Prostate gland (tissue), 2 donors: Measurements from ENCODE around the gene CDH8. TPM values are rescaled to one million over a fixed set of nuclear protein-coding genes. Genes with fewer than 3 reads are reported as not detected.

Source experiments
- DNase-seq: peaks from one replicate; pipeline ENCODE4 v3.0.0-alpha.2; 2019; ENCODE audit warnings: low spot score
- H3K27ac ChIP-seq, 2 donors: fragments of 200-600 bp; sonication (generic); 2 replicates each; pipeline ENCODE4 v1.5.1; 2017 to 2019
- H3K27me3 ChIP-seq: fragments of 200-600 bp; sonication (generic); replicated peaks from 2 replicates; pipeline ENCODE4 v1.5.1; 2019; ENCODE audit not compliant: insufficient read depth
- H3K36me3 ChIP-seq, 2 donors: fragments of 200-600 bp; sonication (generic); 1 replicate in 1 of 2; 2 replicates in 1 of 2; pipeline versions ENCODE4 v1.5.1 to v1.8.1; 2017 to 2019
- H3K4me1 ChIP-seq: fragments of 200-600 bp; sonication (generic); replicated peaks from 2 replicates; pipeline ENCODE4 v1.5.1; 2019
- H3K4me3 ChIP-seq, 2 donors: fragments of 200-600 bp; sonication (generic); 2 replicates each; pipeline ENCODE4 v1.5.1; 2017 to 2019
- H3K9me3 ChIP-seq: fragments of 200-600 bp; sonication (generic); 2 replicates; pipeline ENCODE4 v1.5.1; 2017
- POLR2A ChIP-seq: fragments of 450-650 bp; IDR thresholded peaks from one replicate; pipeline ENCODE4 v1.6.1; 2016; ENCODE audit warnings: antibody characterized with exemption, mild to moderate bottlenecking
- POLR2AphosphoS5 ChIP-seq: sonication (generic); formaldehyde crosslinking; IDR thresholded peaks from one replicate; pipeline ENCODE4 v1.6.1; 2017; ENCODE audit warnings: antibody characterized with exemption
- WGBS: methylation state at CpG from one replicate; pipeline ENCODE4 v1.1.5; 2018; 5-methylcytosine and 5-hydroxymethylcytosine counted together
- intact Hi-C: fragments of 100-400 bp; cut with DNase I; formaldehyde crosslinking; loops from one replicate; pipeline ENCODE4 v1.14.2; 2022
- total RNA-seq, 2 donors: library from RNA; depleted of rRNA; stranded (reverse); fragments of >200 nt; gene quantifications; one replicate each; pipeline ENCODE4 v1.1.0, GENCODE V29; 2016
- TF ChIP-seq, protein P1 (sequence below), 4 experiments: fragments of 200-600 bp in 2 of 4; fragments of 450-650 bp in 2 of 4; sonication (generic) in 2 of 4; IDR thresholded peaks; 1 replicate in 3 of 4; 2 replicates in 1 of 4; pipeline ENCODE4 v1.5.1; 2016 to 2019; ENCODE audit warnings: antibody characterized with exemption in 4 of 4, mild to moderate bottlenecking in 2 of 4, moderate library complexity in 2 of 4

CDH8 gene
- total RNA-seq, 2 donors from 2014 or later: 1.0 to 3.1 TPM

DNA sequence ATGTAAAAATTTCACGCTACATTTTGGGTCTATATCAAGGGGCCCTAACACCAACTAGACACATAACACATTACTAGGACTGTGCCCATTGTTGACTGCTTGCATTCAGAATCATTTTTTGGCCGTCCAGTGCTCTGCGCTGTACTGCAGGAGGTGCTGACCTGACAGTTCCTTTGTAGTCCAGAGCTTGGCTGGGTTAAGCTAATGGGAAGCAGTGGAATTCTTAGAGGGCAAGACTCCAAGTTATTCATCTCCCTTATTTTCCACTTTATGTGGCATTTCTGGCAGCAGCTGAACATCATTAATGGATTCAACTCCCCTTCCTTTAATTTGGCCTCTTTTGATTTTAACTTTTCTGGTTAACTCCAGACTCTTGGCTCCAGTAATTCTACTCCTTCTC, 351.7 kb downstream of the CDH8 start:
- no peaks in the 10 kb centered on the region for H3K27me3 ChIP-seq
- DNase-seq: no peak
- intact Hi-C loops: no loop called here
- WGBS: 26% methylated on average over 3 of the region's 3 CpGs
- no peaks in the 10 kb centered on the region for H3K36me3 ChIP-seq
- H3K4me1 ChIP-seq: no peaks in the 10 kb centered on the region
- TF ChIP-seq, protein P1, sequence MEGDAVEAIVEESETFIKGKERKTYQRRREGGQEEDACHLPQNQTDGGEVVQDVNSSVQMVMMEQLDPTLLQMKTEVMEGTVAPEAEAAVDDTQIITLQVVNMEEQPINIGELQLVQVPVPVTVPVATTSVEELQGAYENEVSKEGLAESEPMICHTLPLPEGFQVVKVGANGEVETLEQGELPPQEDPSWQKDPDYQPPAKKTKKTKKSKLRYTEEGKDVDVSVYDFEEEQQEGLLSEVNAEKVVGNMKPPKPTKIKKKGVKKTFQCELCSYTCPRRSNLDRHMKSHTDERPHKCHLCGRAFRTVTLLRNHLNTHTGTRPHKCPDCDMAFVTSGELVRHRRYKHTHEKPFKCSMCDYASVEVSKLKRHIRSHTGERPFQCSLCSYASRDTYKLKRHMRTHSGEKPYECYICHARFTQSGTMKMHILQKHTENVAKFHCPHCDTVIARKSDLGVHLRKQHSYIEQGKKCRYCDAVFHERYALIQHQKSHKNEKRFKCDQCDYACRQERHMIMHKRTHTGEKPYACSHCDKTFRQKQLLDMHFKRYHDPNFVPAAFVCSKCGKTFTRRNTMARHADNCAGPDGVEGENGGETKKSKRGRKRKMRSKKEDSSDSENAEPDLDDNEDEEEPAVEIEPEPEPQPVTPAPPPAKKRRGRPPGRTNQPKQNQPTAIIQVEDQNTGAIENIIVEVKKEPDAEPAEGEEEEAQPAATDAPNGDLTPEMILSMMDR (IDR thresholded peaks at IDR 0.05): no peak
- TF ChIP-seq POLR2A (no peak), POLR2AphosphoS5 (no peak)
- H3K4me3 ChIP-seq: no peak overlapping the region
- H3K27ac ChIP-seq: no peak overlapping the region
- no peaks in the 10 kb centered on the region for H3K9me3 ChIP-seq

DNA sequence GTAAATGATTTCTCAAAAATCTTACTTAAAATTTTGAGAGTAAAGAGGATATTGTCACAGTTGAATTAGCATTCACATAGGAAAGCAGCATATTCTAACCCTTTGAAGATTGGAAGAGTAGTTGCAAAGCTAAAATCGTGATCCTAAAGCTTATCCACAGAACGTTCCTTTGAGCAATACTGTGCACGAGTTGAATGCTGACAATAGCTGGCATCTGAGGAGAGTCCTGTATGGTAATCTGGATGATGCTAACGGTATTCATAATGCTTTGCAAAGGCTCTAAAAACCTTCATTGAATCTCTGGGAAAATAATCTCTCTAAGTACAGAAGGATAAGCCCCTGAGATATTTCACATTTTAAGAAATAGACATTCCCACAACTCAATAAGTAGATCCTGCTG, 354.6 kb downstream of the CDH8 start:
- H3K9me3 ChIP-seq: no peaks in the 10 kb centered on the region
- DNase-seq: no peak
- H3K4me1 ChIP-seq: no peaks in the 10 kb centered on the region
- no peak overlapping the region for H3K27ac ChIP-seq
- H3K36me3 ChIP-seq: no peaks in the 10 kb centered on the region
- intact Hi-C loops: no loop called here
- H3K27me3 ChIP-seq: no peaks in the 10 kb centered on the region
- H3K4me3 ChIP-seq: no peak overlapping the region
- WGBS: 82% methylated on average over 4 of the region's 4 CpGs
- TF ChIP-seq, protein P1 (IDR thresholded peaks at IDR 0.05): no peak
- TF ChIP-seq POLR2AphosphoS5: no peak
- no peak for TF ChIP-seq POLR2A

DNA sequence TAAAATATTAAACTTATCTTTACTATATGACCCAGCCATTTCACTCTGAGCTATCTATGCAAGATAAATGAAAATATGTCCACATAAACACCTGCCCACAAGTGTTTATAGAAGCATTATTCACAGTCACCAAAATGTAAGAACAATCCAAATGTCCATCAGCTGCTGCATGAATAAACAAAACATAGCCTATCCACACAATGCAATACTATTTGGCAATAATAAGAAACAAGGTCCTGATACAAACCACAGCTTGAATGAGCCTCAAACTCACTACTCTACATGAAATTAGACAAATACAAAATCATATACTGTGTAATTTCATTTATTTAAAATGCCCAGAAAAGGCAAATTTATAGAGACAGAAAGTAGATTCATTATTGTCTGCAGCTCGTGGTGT, 355.1 kb downstream of the CDH8 start:
- Histone ChIP-seq H3K27me3 (no peaks in the 10 kb centered on the region), H3K4me3 (no peak overlapping the region), H3K36me3 (no peaks in the 10 kb centered on the region), H3K4me1 (no peaks in the 10 kb centered on the region), H3K27ac (no peak overlapping the region), H3K9me3 (no peaks in the 10 kb centered on the region)
- intact Hi-C loops: no loop called here
- DNase-seq: no peak
- no peak for TF ChIP-seq POLR2A
- TF ChIP-seq, protein P1 (IDR thresholded peaks at IDR 0.05): no peak
- no peak for TF ChIP-seq POLR2AphosphoS5
- 71% methylated on average over 1 of the region's 1 CpG for WGBS

DNA sequence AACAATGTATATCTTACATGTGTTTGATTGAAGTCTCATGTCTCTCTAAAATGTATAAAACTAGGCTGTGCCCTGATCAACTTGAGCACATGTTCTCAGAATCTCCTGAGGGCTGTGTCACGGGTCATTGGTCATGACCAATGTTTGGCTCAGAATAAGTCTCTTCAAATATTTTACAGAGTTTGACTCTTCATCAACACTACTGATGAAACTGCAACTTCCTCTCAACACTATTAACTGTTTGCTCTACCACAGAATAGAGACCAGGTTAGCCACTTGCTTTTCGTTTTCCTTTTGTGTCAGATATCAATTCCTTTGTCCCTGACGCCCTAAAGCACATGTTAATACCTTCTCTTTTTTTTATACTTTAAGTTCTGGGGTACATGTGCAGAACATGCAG, 358.1 kb downstream of the CDH8 start:
- Histone ChIP-seq H3K4me3 (no peak overlapping the region), H3K27ac (no peak overlapping the region), H3K4me1 (no peaks in the 10 kb centered on the region), H3K9me3 (no peaks in the 10 kb centered on the region), H3K27me3 (no peaks in the 10 kb centered on the region), H3K36me3 (no peaks in the 10 kb centered on the region)
- WGBS: 86% methylated on average over 3 of the region's 3 CpGs
- intact Hi-C loops: no loop called here
- no peak for DNase-seq
- TF ChIP-seq, protein P1 (IDR thresholded peaks at IDR 0.05): no peak
- TF ChIP-seq POLR2A: no peak
- TF ChIP-seq POLR2AphosphoS5: no peak

DNA sequence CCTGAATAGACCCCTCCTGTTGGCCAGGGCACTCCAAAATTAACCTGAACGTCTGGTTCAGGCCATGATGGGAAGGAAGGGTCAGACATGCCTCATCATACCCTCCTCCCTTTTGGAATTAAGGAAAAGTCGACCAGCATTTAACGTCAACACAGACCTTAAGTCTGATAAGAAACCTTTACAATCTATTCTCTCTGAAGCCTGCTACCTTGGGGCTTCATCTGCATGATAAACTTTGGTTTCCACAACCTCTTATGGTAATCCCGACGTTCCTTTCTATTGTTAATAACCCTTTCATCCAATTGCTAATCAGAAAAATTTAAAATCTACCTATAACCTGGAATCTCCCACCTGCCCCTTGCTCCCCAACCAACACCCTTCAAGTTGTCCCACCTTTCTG, 358.5 kb downstream of the CDH8 start:
- Histone ChIP-seq H3K4me3 (no peak overlapping the region), H3K27me3 (no peaks in the 10 kb centered on the region), H3K4me1 (no peaks in the 10 kb centered on the region), H3K36me3 (no peaks in the 10 kb centered on the region), H3K9me3 (no peaks in the 10 kb centered on the region), H3K27ac (no peak overlapping the region)
- no peak for DNase-seq
- WGBS: 49% methylated on average over 5 of the region's 5 CpGs
- intact Hi-C loops: no loop called here
- TF ChIP-seq, protein P1 (IDR thresholded peaks at IDR 0.05): no peak
- TF ChIP-seq POLR2A (no peak), POLR2AphosphoS5 (no peak)
